DND-41 (cell line): ENCODE data around the gene PIP5KL1.
A peak's percentile ranks its signal among the peaks of the same experiment; 100 is the strongest.

Experiments
- ATAC-seq: fragments of 200-7000 bp; cut with Tn5 transposase; 3 replicates; pipeline ENCODE4 v1.9.1; 2021; ENCODE audit warnings: low read depth; ENCODE audit not compliant: insufficient read depth
- DNase-seq: peaks from one replicate; pipeline ENCODE4 v3.0.0-alpha.2; 2020
- H2AFZ ChIP-seq: 2 replicates; pipeline ENCODE4 v1.6.0; 2012; ENCODE audit warnings: low read depth, low read length
- H3K27ac ChIP-seq: 2 replicates; pipeline ENCODE4 v1.5.1; 2012; ENCODE audit warnings: low read length, inconsistent platforms
- H3K27me3 ChIP-seq: fragments of 200-600 bp; sonication (generic); 2 replicates; pipeline ENCODE4 v1.6.0; 2012; ENCODE audit warnings: low read length, mild to moderate bottlenecking, inconsistent platforms; ENCODE audit not compliant: insufficient read depth, poor library complexity
- H3K36me3 ChIP-seq: 2 replicates; pipeline ENCODE4 v1.5.1; 2012; ENCODE audit warnings: low read length, inconsistent platforms; ENCODE audit not compliant: insufficient read depth
- H3K4me1 ChIP-seq: 2 replicates; pipeline ENCODE4 v1.5.1; 2012; ENCODE audit warnings: mild to moderate bottlenecking, low read length; ENCODE audit not compliant: insufficient read depth
- H3K4me2 ChIP-seq: 2 replicates; pipeline ENCODE4 v1.6.0; 2012; ENCODE audit warnings: mild to moderate bottlenecking, moderate library complexity, low read length, inconsistent platforms; ENCODE audit not compliant: insufficient read depth
- H3K4me3 ChIP-seq, 2 experiments: fragments of 200-600 bp in 1 of 2; shearing (Covaris generic) in 1 of 2; 2 replicates each; pipeline ENCODE4 v1.5.1; 2012 to 2016; ENCODE audit warnings: inconsistent platforms in 2 of 2, low read length in 2 of 2, mild to moderate bottlenecking in 2 of 2, low read depth in 1 of 2, moderate library complexity in 1 of 2
- H3K79me2 ChIP-seq: 2 replicates; pipeline ENCODE4 v1.6.0; 2012; ENCODE audit warnings: low read length, inconsistent platforms; ENCODE audit not compliant: insufficient read depth
- H3K9ac ChIP-seq: 2 replicates; pipeline ENCODE4 v1.6.0; 2012; ENCODE audit warnings: low read depth, mild to moderate bottlenecking, inconsistent platforms, low read length, moderate library complexity
- H3K9me3 ChIP-seq: 2 replicates; pipeline ENCODE4 v1.5.1; 2012; ENCODE audit warnings: low read length, moderate library complexity, mild to moderate bottlenecking, inconsistent platforms; ENCODE audit not compliant: insufficient read depth, severe bottlenecking
- H4K20me1 ChIP-seq: 2 replicates; pipeline ENCODE4 v1.6.0; 2012; ENCODE audit warnings: low read length; ENCODE audit not compliant: insufficient read depth
- EZH2 ChIP-seq: IDR thresholded peaks from 3 replicates; pipeline ENCODE4 v1.6.1; 2012; ENCODE audit warnings: borderline replicate concordance, low read depth, mild to moderate bottlenecking, moderate library complexity, low read length, inconsistent platforms; ENCODE audit not compliant: severe bottlenecking
- TF ChIP-seq, protein P1 (sequence below): IDR thresholded peaks from 2 replicates; pipeline ENCODE4 v1.5.1; 2012; ENCODE audit warnings: borderline replicate concordance, low read length, moderate library complexity, mild to moderate bottlenecking; ENCODE audit not compliant: poor library complexity, severe bottlenecking; ENCODE audit errors: extremely low read depth

PIP5KL1 gene

DNA sequence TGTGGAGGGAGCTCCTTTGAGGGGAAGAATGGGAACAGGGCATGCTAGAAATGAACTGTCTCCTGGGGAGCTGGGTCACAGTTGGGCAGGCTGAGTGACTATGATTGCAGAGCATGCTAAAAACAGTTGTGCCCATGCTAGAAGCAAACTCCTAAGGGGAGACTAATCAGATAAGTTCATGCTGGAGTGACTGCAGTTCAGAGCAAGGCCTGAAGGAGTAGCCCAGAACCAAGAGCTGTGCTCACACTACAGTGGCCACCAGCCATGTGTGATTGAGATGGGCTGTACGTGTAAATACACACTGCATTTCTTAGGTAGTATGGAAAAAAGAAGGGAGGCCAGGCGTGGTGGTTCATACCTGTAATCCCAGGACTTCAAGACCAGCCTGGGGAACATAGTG lies 42.8 kb downstream of the PIP5KL1 start:
- H4K20me1 ChIP-seq: no peaks in the 10 kb centered on the region
- no peak overlapping the region for H2AFZ ChIP-seq
- H3K9me3 ChIP-seq: peaks cover 2% of the 10 kb centered on the region
- no peaks in the 10 kb centered on the region for H3K4me1 ChIP-seq
- no peaks in the 10 kb centered on the region for H3K79me2 ChIP-seq
- H3K4me3 ChIP-seq: no peak overlapping the region
- DNase-seq: no peak
- no peak overlapping the region for H3K27ac ChIP-seq
- peaks cover 28% of the 10 kb centered on the region for H3K36me3 ChIP-seq
- TF ChIP-seq EZH2: no peak
- TF ChIP-seq, protein P1, sequence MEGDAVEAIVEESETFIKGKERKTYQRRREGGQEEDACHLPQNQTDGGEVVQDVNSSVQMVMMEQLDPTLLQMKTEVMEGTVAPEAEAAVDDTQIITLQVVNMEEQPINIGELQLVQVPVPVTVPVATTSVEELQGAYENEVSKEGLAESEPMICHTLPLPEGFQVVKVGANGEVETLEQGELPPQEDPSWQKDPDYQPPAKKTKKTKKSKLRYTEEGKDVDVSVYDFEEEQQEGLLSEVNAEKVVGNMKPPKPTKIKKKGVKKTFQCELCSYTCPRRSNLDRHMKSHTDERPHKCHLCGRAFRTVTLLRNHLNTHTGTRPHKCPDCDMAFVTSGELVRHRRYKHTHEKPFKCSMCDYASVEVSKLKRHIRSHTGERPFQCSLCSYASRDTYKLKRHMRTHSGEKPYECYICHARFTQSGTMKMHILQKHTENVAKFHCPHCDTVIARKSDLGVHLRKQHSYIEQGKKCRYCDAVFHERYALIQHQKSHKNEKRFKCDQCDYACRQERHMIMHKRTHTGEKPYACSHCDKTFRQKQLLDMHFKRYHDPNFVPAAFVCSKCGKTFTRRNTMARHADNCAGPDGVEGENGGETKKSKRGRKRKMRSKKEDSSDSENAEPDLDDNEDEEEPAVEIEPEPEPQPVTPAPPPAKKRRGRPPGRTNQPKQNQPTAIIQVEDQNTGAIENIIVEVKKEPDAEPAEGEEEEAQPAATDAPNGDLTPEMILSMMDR: no peak
- no peak overlapping the region for H3K9ac ChIP-seq
- 0 out of 3 replicates have a peak, but pooled peaks have one; percentile 31 for ATAC-seq
- no peaks in the 10 kb centered on the region for H3K27me3 ChIP-seq
- H3K4me2 ChIP-seq: no peak overlapping the region

DNA sequence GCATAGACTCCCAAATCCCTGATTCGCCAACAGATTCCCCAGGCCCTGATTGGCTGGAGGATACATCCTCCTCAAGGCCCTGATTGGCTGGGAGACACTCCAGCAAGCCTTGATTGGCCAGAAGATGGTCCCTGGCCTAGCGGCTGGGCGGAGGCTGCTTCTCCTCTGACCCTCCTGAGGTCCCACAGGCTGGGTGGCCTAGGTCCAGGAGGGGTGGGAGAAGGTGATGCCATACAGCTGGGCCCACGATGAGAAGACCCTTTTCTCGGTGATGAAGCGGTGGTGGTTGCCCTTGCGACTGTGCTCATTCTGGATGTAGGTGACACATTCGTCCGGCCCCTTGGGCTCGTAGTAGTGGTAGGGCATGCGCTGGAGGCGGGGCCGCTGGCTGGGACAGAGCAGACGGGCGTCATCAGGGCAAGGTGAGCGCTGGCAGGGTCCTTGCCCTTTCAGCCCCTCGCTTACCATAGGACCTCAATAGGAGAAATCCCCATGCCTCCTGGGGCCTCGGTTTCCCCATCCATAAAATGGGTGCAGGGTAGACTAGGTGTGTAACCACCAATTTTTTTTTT lies 44.1 kb downstream of the PIP5KL1 start:
- H3K27ac ChIP-seq: no peak overlapping the region
- H3K79me2 ChIP-seq: no peaks in the 10 kb centered on the region
- TF ChIP-seq, protein P1: no peak
- TF ChIP-seq EZH2: no peak
- ATAC-seq: no peak
- H3K9ac ChIP-seq: no peak overlapping the region
- no peaks in the 10 kb centered on the region for H3K4me1 ChIP-seq
- H3K36me3 ChIP-seq: peaks cover 25% of the 10 kb centered on the region
- H3K27me3 ChIP-seq: no peaks in the 10 kb centered on the region
- H3K4me2 ChIP-seq: no peak overlapping the region
- no peak overlapping the region for H2AFZ ChIP-seq
- DNase-seq: no peak
- H3K9me3 ChIP-seq: no peaks in the 10 kb centered on the region
- H3K4me3 ChIP-seq: no peak overlapping the region
- H4K20me1 ChIP-seq: no peaks in the 10 kb centered on the region

DNA sequence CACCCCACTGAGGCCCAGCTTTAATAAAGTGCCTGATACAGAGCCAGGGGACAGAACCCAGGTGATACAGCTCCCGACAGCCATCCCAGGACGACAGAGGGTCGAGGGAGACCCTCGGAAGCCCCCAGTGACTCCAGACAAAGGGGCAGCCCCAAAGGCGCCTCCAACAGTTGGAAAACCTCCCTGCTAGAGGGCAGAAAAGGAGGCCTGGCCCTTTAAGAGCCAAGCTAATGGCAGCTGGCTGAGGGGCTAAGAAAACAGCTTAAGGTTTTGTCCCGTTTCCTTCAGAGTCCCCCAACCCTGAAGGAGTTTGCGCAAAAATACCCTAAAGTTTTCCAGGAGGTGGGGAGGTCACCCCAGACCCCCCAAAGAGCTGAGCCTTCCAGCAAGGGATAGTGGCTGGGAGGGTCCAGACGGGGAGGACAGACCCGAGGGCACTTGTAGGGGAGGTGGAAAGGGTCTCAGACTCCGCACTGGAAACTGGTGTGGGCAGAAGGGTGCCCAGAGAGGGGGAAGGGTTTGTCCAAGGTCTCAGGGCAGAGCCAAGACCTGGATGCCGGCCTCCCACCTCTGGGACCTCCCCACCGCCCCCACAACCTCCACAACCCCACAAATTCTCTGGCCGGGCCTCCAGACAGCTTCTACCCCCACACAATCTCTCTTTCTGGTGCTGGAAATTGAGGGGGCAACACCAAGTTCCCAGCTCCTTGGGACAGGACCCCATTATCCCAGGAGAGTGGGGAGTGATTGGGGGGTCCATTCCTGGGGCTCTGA lies 44.9 kb downstream of the PIP5KL1 start:
- TF ChIP-seq EZH2: no peak
- TF ChIP-seq, protein P1: no peak
- no peak for ATAC-seq
- Histone ChIP-seq H2AFZ (no peak overlapping the region), H4K20me1 (no peaks in the 10 kb centered on the region), H3K27me3 (no peaks in the 10 kb centered on the region), H3K4me2 (no peak overlapping the region), H3K4me1 (no peaks in the 10 kb centered on the region), H3K27ac (no peak overlapping the region), H3K9ac (no peak overlapping the region), H3K4me3 (no peak overlapping the region), H3K79me2 (no peaks in the 10 kb centered on the region), H3K9me3 (no peaks in the 10 kb centered on the region), H3K36me3 (peaks cover 18% of the 10 kb centered on the region)
- DNase-seq: no peak
